ENCODE results near the gene PTGR2.
"Not testable (repeated sequence)": the region's sequence is repeated elsewhere in the genome, so short reads cannot be mapped to it uniquely, and the experiment has no call there.

The PTGR2 gene

GRCh38 chr14:73886449-73887317 lies 35.1 kb downstream of the PTGR2 start, which contains the start of gene ZNF410:
ZNF410 (plus strand) TSS chr14:73886859; CDS start chr14:73892176, 5,317 bp downstream.
- peaks cover 10% of the 10 kb centered on the region for H3K36me3 Mint-ChIP-seq

GRCh38 chr14:73887318-73887616 lies 35.6 kb downstream of the PTGR2 start:
- no peak for DNase-seq
- Mint-ChIP-seq H3K4me3 (peak overlapping the region; percentile 98), H3K36me3 (peaks cover 14% of the 10 kb centered on the region), H3K4me1 (peaks cover 54% of the 10 kb centered on the region), H3K9me3 (no peaks in the 10 kb centered on the region), H3K27ac (peak overlapping the region; percentile 97), H3K27me3 (no peaks in the 10 kb centered on the region)
- CTCF ChIA-PET = no interaction called here

More at GRCh38 chr14:73886449-73887317, 35.1 kb downstream of the PTGR2 start, which contains the start of gene ZNF410:
- Mint-ChIP-seq H3K4me1 (peaks cover 50% of the 10 kb centered on the region), H3K4me3 (peak within 1 kb of the TSS; percentile 98), H3K27ac (peak within 1 kb of the TSS; percentile 97), H3K9me3 (no peaks in the 10 kb centered on the region), H3K27me3 (no peaks in the 10 kb centered on the region)
- DNase-seq = peak; percentile 90
- CTCF ChIA-PET = no interaction called here

GRCh38 chr14:73887694-73888459 lies 36.2 kb downstream of the PTGR2 start:
- Mint-ChIP-seq H3K9me3 (no peaks in the 10 kb centered on the region), H3K4me1 (peaks cover 54% of the 10 kb centered on the region), H3K4me3 (peak overlapping the region; percentile 98), H3K27me3 (no peaks in the 10 kb centered on the region), H3K27ac (peak overlapping the region; percentile 97), H3K36me3 (peaks cover 14% of the 10 kb centered on the region)
- DNase-seq = no peak
- CTCF ChIA-PET = no interaction called here

- no peaks in the 10 kb centered on the region for H3K27me3 Mint-ChIP-seq
- H3K4me1 Mint-ChIP-seq = peaks cover 54% of the 10 kb centered on the region
- peaks cover 14% of the 10 kb centered on the region for H3K36me3 Mint-ChIP-seq
- H3K4me3 Mint-ChIP-seq = peak overlapping the region; percentile 98
- CTCF ChIA-PET = no interaction called here
- DNase-seq = no peak
- no peaks in the 10 kb centered on the region for H3K9me3 Mint-ChIP-seq
- no peak overlapping the region for H3K27ac Mint-ChIP-seq
These were observed 36.8 kb downstream of the PTGR2 start for GRCh38 chr14:73888460-73888725.

- peak overlapping the region; percentile 5 for H3K27ac Mint-ChIP-seq
- H3K27me3 Mint-ChIP-seq = no peaks in the 10 kb centered on the region
- H3K4me1 Mint-ChIP-seq = peaks cover 54% of the 10 kb centered on the region
- H3K4me3 Mint-ChIP-seq = no peak overlapping the region
- H3K9me3 Mint-ChIP-seq = no peaks in the 10 kb centered on the region
- DNase-seq = no peak
- H3K36me3 Mint-ChIP-seq = peaks cover 19% of the 10 kb centered on the region
- CTCF ChIA-PET = no interaction called here
These were observed 37.3 kb downstream of the PTGR2 start for GRCh38 chr14:73888971-73889370.

GRCh38 chr14:73889376-73889775 lies 37.7 kb downstream of the PTGR2 start:
- CTCF ChIA-PET = no interaction called here
- Mint-ChIP-seq H3K4me3 (no peak overlapping the region), H3K27me3 (no peaks in the 10 kb centered on the region), H3K27ac (no peak overlapping the region), H3K9me3 (no peaks in the 10 kb centered on the region), H3K4me1 (peaks cover 54% of the 10 kb centered on the region), H3K36me3 (peaks cover 21% of the 10 kb centered on the region)
- DNase-seq = no peak

GRCh38 chr14:73894180-73894687 lies 42.6 kb downstream of the PTGR2 start:
- DNase-seq, H3K4me3 Mint-ChIP-seq, H3K27ac Mint-ChIP-seq, CTCF ChIA-PET, H3K27me3 Mint-ChIP-seq, H3K9me3 Mint-ChIP-seq: not testable (repeated sequence)
- Mint-ChIP-seq H3K36me3 (peaks cover 40% of the 10 kb centered on the region), H3K4me1 (peaks cover 15% of the 10 kb centered on the region)

GRCh38 chr14:73895939-73896338 lies 44.3 kb downstream of the PTGR2 start:
- Mint-ChIP-seq H3K4me3 (no peak overlapping the region), H3K9me3 (no peaks in the 10 kb centered on the region), H3K27me3 (no peaks in the 10 kb centered on the region), H3K4me1 (peaks cover 5% of the 10 kb centered on the region), H3K27ac (no peak overlapping the region), H3K36me3 (peaks cover 38% of the 10 kb centered on the region)
- CTCF ChIA-PET = interaction anchor here (0.9 kb wide), 1 partner anchor 15 kb away, joined by 3 read pairs; no protein-coding TSS in a partner anchor
- DNase-seq = no peak

GRCh38 chr14:73896521-73896920 lies 44.9 kb downstream of the PTGR2 start:
- CTCF ChIA-PET = interaction anchor here (0.9 kb wide), 1 partner anchor 16 kb away, joined by 3 read pairs; no protein-coding TSS in a partner anchor
- Mint-ChIP-seq H3K36me3 (peaks cover 40% of the 10 kb centered on the region), H3K4me1 (peaks cover 4% of the 10 kb centered on the region), H3K27me3 (no peaks in the 10 kb centered on the region), H3K9me3 (no peaks in the 10 kb centered on the region), H3K4me3 (no peak overlapping the region), H3K27ac (no peak overlapping the region)
- no peak for DNase-seq

- H3K4me1 Mint-ChIP-seq = no peaks in the 10 kb centered on the region
- CTCF ChIA-PET = no interaction called here
- peaks cover 39% of the 10 kb centered on the region for H3K36me3 Mint-ChIP-seq
These were observed 51.4 kb downstream of the PTGR2 start for GRCh38 chr14:73903028-73903427.

GRCh38 chr14:73909681-73910080 lies 58.0 kb downstream of the PTGR2 start:
- peaks cover 69% of the 10 kb centered on the region for H3K36me3 Mint-ChIP-seq
- no peaks in the 10 kb centered on the region for H3K4me1 Mint-ChIP-seq
- CTCF ChIA-PET = no interaction called here
- H3K27me3 Mint-ChIP-seq = no peaks in the 10 kb centered on the region
- DNase-seq = no peak
- H3K9me3 Mint-ChIP-seq = peaks cover 3% of the 10 kb centered on the region
- no peak overlapping the region for H3K27ac Mint-ChIP-seq
- no peak overlapping the region for H3K4me3 Mint-ChIP-seq

More at GRCh38 chr14:73903028-73903427, 51.4 kb downstream of the PTGR2 start:
- Mint-ChIP-seq H3K27me3 (no peaks in the 10 kb centered on the region), H3K9me3 (no peaks in the 10 kb centered on the region), H3K27ac (no peak overlapping the region), H3K4me3 (no peak overlapping the region)
- DNase-seq = no peak

GRCh38 chr14:73913256-73913655 lies 61.6 kb downstream of the PTGR2 start:
- Mint-ChIP-seq H3K36me3 (peaks cover 56% of the 10 kb centered on the region), H3K4me1 (no peaks in the 10 kb centered on the region), H3K27ac (no peak overlapping the region), H3K9me3 (peaks cover 3% of the 10 kb centered on the region), H3K27me3 (no peaks in the 10 kb centered on the region), H3K4me3 (no peak overlapping the region)
- no peak for DNase-seq
- CTCF ChIA-PET = no interaction called here

- Mint-ChIP-seq H3K36me3 (peaks cover 53% of the 10 kb centered on the region), H3K27me3 (no peaks in the 10 kb centered on the region), H3K9me3 (peaks cover 3% of the 10 kb centered on the region), H3K27ac (no peak overlapping the region), H3K4me1 (no peaks in the 10 kb centered on the region), H3K4me3 (no peak overlapping the region)
- DNase-seq = no peak
- CTCF ChIA-PET = interaction anchor here (0.6 to 1.0 kb wide), 2 partner anchors 14 to 187 kb away, joined by 3 read pairs; no protein-coding TSS in a partner anchor
These were observed 64.7 kb downstream of the PTGR2 start for GRCh38 chr14:73916324-73916723.

GRCh38 chr14:73919457-73919856 lies 67.8 kb downstream of the PTGR2 start:
- H3K36me3 Mint-ChIP-seq = peaks cover 51% of the 10 kb centered on the region
- H3K27me3 Mint-ChIP-seq = not testable (repeated sequence)

More at GRCh38 chr14:73919457-73919856, 67.8 kb downstream of the PTGR2 start:
- H3K9me3 Mint-ChIP-seq, H3K27ac Mint-ChIP-seq, CTCF ChIA-PET, H3K4me1 Mint-ChIP-seq, DNase-seq, H3K4me3 Mint-ChIP-seq: not testable (repeated sequence)
